HG03103 (cell line): Measurements from ENCODE around the gene MORC2.

Experiments
- ATAC-seq: cut with Tn5 transposase; IDR thresholded peaks from one replicate; pipeline ENCODE4 v1.9.1; 2021; ENCODE audit warnings: low read depth; ENCODE audit not compliant: unreplicated experiment

The MORC2 gene

GRCh38 chr22:30889996-30890480, 78.5 kb downstream of the MORC2 start:
- no peak for ATAC-seq

- no peak for ATAC-seq
Observed at GRCh38 chr22:30889268-30889995, 79.1 kb downstream of the MORC2 start.

GRCh38 chr22:30887861-30888260, 80.7 kb downstream of the MORC2 start:
- ATAC-seq = no peak

GRCh38 chr22:30887453-30887852, 81.1 kb downstream of the MORC2 start:
- ATAC-seq = no peak

- ATAC-seq = no peak
Observed at GRCh38 chr22:30885591-30885990, 83.0 kb downstream of the MORC2 start.

GRCh38 chr22:30885001-30885366, 83.6 kb downstream of the MORC2 start:
- ATAC-seq = no peak

- ATAC-seq = no peak
Observed at GRCh38 chr22:30884211-30885000, 84.2 kb downstream of the MORC2 start.

GRCh38 chr22:30883586-30884145, 84.9 kb downstream of the MORC2 start:
- ATAC-seq = no peak

GRCh38 chr22:30882974-30883533, 85.5 kb downstream of the MORC2 start:
- ATAC-seq = no peak

GRCh38 chr22:30882184-30882717, 86.3 kb downstream of the MORC2 start:
- no peak for ATAC-seq

- ATAC-seq = no peak
Observed at GRCh38 chr22:30881361-30882183, 87.0 kb downstream of the MORC2 start.

GRCh38 chr22:30880847-30881246, 87.7 kb downstream of the MORC2 start:
- ATAC-seq = no peak

- no peak for ATAC-seq
Observed at GRCh38 chr22:30880181-30880601, 88.4 kb downstream of the MORC2 start.

GRCh38 chr22:30879415-30879797, 89.2 kb downstream of the MORC2 start:
- no peak for ATAC-seq

GRCh38 chr22:30878516-30879414, 89.8 kb downstream of the MORC2 start:
- no peak for ATAC-seq

GRCh38 chr22:30877662-30878515, 90.7 kb downstream of the MORC2 start:
- no peak for ATAC-seq

- no peak for ATAC-seq
Observed at GRCh38 chr22:30876915-30877553, 91.5 kb downstream of the MORC2 start.
